NCI-H345 treated with DMSO at 0.1 percent for 48 hours (cell line): ENCODE measurements around the gene ULK2.
"Not testable (repeated sequence)": the region's sequence is repeated elsewhere in the genome, so short reads cannot be mapped to it uniquely, and the experiment has no call there.

Source experiments
- DNase-seq: peaks from one replicate; lab custom pipeline; 2025; ENCODE audit not compliant: unreplicated experiment; lab: John Stamatoyannopoulos, UW

ULK2 gene

GRCh38 chr17:19768046-19768782 is 99.5 kb downstream of the ULK2 start:
- DNase-seq, result no peak

- peak; percentile 14 for DNase-seq
Measured at GRCh38 chr17:19766421-19767270, 101.1 kb downstream of the ULK2 start.

GRCh38 chr17:19766016-19766415 is 101.7 kb downstream of the ULK2 start:
- no peak for DNase-seq

- not testable (repeated sequence) for DNase-seq
Measured at GRCh38 chr17:19763991-19764390, 103.7 kb downstream of the ULK2 start.

- DNase-seq, result no peak
Measured at GRCh38 chr17:19763416-19763815, 104.3 kb downstream of the ULK2 start.

- DNase-seq, result peak; percentile 22
Measured at GRCh38 chr17:19762515-19762961, 105.2 kb downstream of the ULK2 start.

- DNase-seq, result no peak
Measured at GRCh38 chr17:19760746-19761145, 107.0 kb downstream of the ULK2 start.

- DNase-seq, result no peak
Measured at GRCh38 chr17:19759568-19760549, 107.9 kb downstream of the ULK2 start.

GRCh38 chr17:19757536-19758180 is 110.1 kb downstream of the ULK2 start:
- DNase-seq, result no peak

GRCh38 chr17:19756546-19756945 is 111.2 kb downstream of the ULK2 start:
- no peak for DNase-seq

GRCh38 chr17:19755821-19756510 is 111.8 kb downstream of the ULK2 start:
- DNase-seq, result no peak

- DNase-seq, result no peak
Measured at GRCh38 chr17:19755392-19755791, 112.3 kb downstream of the ULK2 start.

GRCh38 chr17:19753661-19754463 is 113.9 kb downstream of the ULK2 start:
- peak; percentile 20 for DNase-seq

- peak; percentile 8 for DNase-seq
Measured at GRCh38 chr17:19753051-19753509, 114.7 kb downstream of the ULK2 start.

GRCh38 chr17:19752216-19753050 is 115.3 kb downstream of the ULK2 start:
- DNase-seq, result no peak

- no peak for DNase-seq
Measured at GRCh38 chr17:19750835-19751234, 116.9 kb downstream of the ULK2 start.

- no peak for DNase-seq
Measured at GRCh38 chr17:19750020-19750572, 117.6 kb downstream of the ULK2 start.

- DNase-seq, result no peak
Measured at GRCh38 chr17:19748807-19749193, 118.9 kb downstream of the ULK2 start.
